HL-60 (cell line): ENCODE measurements around the gene LRP1B.

Source experiments
- POLR2AphosphoS5 ChIP-seq: IDR thresholded peaks from 2 replicates; pipeline ENCODE4 v1.6.1; 2012; ENCODE audit warnings: low read depth
- TF ChIP-seq, protein P1 (sequence below): IDR thresholded peaks from one replicate; pipeline ENCODE4 v1.5.1; 2011; ENCODE audit warnings: low read length, control low read depth, inconsistent platforms; ENCODE audit not compliant: insufficient read depth

DNA sequence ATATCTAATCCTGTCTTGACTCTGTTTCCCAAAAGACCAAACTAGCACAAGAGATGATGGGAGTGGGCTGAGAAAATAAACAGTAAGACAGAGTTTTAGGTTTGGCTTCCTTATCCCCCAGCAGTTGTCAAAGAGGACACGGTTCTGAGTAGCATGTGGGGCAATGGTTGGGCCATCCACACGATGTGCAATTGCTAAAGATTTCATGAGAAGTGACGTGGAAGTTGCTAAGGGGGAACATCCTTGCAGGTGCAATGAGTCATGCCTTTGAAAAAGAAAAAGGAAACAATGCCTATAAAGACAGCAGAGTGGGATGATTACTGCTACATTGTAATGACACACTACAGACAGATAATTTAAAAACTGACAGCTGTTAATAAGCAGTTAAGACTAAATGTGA is 1395.8 kb downstream of the LRP1B start:
- TF ChIP-seq POLR2AphosphoS5: no peak
- TF ChIP-seq, protein P1, sequence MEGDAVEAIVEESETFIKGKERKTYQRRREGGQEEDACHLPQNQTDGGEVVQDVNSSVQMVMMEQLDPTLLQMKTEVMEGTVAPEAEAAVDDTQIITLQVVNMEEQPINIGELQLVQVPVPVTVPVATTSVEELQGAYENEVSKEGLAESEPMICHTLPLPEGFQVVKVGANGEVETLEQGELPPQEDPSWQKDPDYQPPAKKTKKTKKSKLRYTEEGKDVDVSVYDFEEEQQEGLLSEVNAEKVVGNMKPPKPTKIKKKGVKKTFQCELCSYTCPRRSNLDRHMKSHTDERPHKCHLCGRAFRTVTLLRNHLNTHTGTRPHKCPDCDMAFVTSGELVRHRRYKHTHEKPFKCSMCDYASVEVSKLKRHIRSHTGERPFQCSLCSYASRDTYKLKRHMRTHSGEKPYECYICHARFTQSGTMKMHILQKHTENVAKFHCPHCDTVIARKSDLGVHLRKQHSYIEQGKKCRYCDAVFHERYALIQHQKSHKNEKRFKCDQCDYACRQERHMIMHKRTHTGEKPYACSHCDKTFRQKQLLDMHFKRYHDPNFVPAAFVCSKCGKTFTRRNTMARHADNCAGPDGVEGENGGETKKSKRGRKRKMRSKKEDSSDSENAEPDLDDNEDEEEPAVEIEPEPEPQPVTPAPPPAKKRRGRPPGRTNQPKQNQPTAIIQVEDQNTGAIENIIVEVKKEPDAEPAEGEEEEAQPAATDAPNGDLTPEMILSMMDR: no peak
